GM18502 (cell line): ENCODE data around the gene PPT1.
"Not testable (repeated sequence)": the region's sequence is repeated elsewhere in the genome, so short reads cannot be mapped to it uniquely, and the experiment has no call there.

ENCODE experiments used
- ATAC-seq: cut with Tn5 transposase; IDR thresholded peaks from one replicate; pipeline ENCODE4 v1.9.1; 2021; ENCODE audit warnings: mild to moderate bottlenecking; ENCODE audit not compliant: unreplicated experiment, poor library complexity

The PPT1 gene

GRCh38 chr1:40058097-40058452, 39.0 kb downstream of the PPT1 start:
- no peak for ATAC-seq

GRCh38 chr1:40057310-40058030, 39.6 kb downstream of the PPT1 start:
- no peak for ATAC-seq

GRCh38 chr1:40056519-40057309, 40.3 kb downstream of the PPT1 start:
- no peak for ATAC-seq

GRCh38 chr1:40053138-40053887, 43.7 kb downstream of the PPT1 start:
- ATAC-seq = no peak

GRCh38 chr1:40050863-40051262, 46.2 kb downstream of the PPT1 start:
- no peak for ATAC-seq

GRCh38 chr1:40049725-40050124, 47.3 kb downstream of the PPT1 start:
- no peak for ATAC-seq

GRCh38 chr1:40047769-40048168, 49.3 kb downstream of the PPT1 start:
- ATAC-seq = no peak

GRCh38 chr1:40047276-40047675, 49.8 kb downstream of the PPT1 start:
- no peak for ATAC-seq

- no peak for ATAC-seq
Observed at GRCh38 chr1:40045766-40046165, 51.3 kb downstream of the PPT1 start.

- ATAC-seq = no peak
Observed at GRCh38 chr1:40045182-40045581, 51.9 kb downstream of the PPT1 start.

GRCh38 chr1:40044110-40044509, 52.9 kb downstream of the PPT1 start:
- ATAC-seq = no peak

GRCh38 chr1:40042341-40042740, 54.7 kb downstream of the PPT1 start:
- no peak for ATAC-seq

GRCh38 chr1:40041466-40041838, 55.6 kb downstream of the PPT1 start:
- no peak for ATAC-seq

GRCh38 chr1:40040511-40041465, 56.3 kb downstream of the PPT1 start, which contains the start of gene CAP1:
Gene CAP1, plus strand, starts transcription at chr1:40040729. Its CDS starts 18,618 bp downstream, at chr1:40059347.
- ATAC-seq = peak; percentile 82

GRCh38 chr1:40039757-40040510, 57.1 kb downstream of the PPT1 start:
- peak; percentile 63 for ATAC-seq

GRCh38 chr1:40039245-40039756, 57.8 kb downstream of the PPT1 start:
- peak; percentile 2 for ATAC-seq

GRCh38 chr1:40038697-40039096, 58.4 kb downstream of the PPT1 start:
- no peak for ATAC-seq

GRCh38 chr1:40037254-40037653, 59.8 kb downstream of the PPT1 start:
- not testable (repeated sequence) for ATAC-seq

- ATAC-seq = no peak
Observed at GRCh38 chr1:40036574-40036973, 60.5 kb downstream of the PPT1 start.
